ENCODE measurements around the gene STX16. TPM values are rescaled to one million over a fixed set of nuclear protein-coding genes. Genes with fewer than 3 reads are reported as not detected.

The STX16 gene
- total RNA-seq, 1 donor from 2014 or later = 78.8 TPM

GRCh38 chr20:58669287-58670006, 18.4 kb downstream of the STX16 start:
- Mint-ChIP-seq H3K4me1 (ENCODE audit: low read depth) (peaks cover 5% of the 10 kb centered on the region), H3K27ac (no peak overlapping the region), H3K9me3 (ENCODE audit: low read depth) (no peaks in the 10 kb centered on the region), H3K4me3 (ENCODE audit: low read depth) (no peak overlapping the region), H3K27me3 (no peaks in the 10 kb centered on the region), H3K36me3 (ENCODE audit: insufficient read depth) (peaks cover 10% of the 10 kb centered on the region)
- TF ChIP-seq, protein P1, sequence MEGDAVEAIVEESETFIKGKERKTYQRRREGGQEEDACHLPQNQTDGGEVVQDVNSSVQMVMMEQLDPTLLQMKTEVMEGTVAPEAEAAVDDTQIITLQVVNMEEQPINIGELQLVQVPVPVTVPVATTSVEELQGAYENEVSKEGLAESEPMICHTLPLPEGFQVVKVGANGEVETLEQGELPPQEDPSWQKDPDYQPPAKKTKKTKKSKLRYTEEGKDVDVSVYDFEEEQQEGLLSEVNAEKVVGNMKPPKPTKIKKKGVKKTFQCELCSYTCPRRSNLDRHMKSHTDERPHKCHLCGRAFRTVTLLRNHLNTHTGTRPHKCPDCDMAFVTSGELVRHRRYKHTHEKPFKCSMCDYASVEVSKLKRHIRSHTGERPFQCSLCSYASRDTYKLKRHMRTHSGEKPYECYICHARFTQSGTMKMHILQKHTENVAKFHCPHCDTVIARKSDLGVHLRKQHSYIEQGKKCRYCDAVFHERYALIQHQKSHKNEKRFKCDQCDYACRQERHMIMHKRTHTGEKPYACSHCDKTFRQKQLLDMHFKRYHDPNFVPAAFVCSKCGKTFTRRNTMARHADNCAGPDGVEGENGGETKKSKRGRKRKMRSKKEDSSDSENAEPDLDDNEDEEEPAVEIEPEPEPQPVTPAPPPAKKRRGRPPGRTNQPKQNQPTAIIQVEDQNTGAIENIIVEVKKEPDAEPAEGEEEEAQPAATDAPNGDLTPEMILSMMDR (IDR thresholded peaks at IDR 0.05; ENCODE audit: unreplicated experiment) = no peak
- no peak for DNase-seq (ENCODE audit: low spot score, unreplicated experiment)

GRCh38 chr20:58670102-58670501, 19.0 kb downstream of the STX16 start:
- Mint-ChIP-seq H3K9me3 (ENCODE audit: low read depth) (no peaks in the 10 kb centered on the region), H3K4me3 (ENCODE audit: low read depth) (no peak overlapping the region), H3K27me3 (no peaks in the 10 kb centered on the region), H3K4me1 (ENCODE audit: low read depth) (peaks cover 5% of the 10 kb centered on the region), H3K27ac (no peak overlapping the region), H3K36me3 (ENCODE audit: insufficient read depth) (peaks cover 12% of the 10 kb centered on the region)
- TF ChIP-seq, protein P1 (IDR thresholded peaks at IDR 0.05; ENCODE audit: unreplicated experiment) = no peak
- DNase-seq (ENCODE audit: low spot score, unreplicated experiment) = no peak

DNA sequence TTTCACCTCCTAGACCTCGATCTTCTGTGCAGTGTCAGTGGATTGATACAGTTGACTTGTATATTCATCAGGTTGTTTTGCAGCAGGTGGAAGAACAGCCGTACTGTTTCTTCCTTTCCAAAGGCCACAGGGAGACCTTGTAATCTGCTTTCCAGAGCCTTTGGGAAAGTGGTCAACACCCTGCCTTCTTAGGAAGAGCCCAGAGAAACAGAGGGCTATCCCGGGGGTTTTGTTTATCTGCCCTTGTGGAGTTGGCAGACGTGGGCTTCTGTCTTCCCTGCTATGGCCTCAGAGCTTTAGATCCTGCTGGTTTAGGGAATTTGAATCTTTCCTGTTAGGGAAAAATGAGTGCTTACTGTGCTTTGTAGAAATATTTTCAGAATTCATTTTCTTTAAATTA, 19.6 kb downstream of the STX16 start:
- no peak for DNase-seq (ENCODE audit: low spot score, unreplicated experiment)
- H3K9me3 Mint-ChIP-seq (ENCODE audit: low read depth) = no peaks in the 10 kb centered on the region
- no peak overlapping the region for H3K27ac Mint-ChIP-seq
- TF ChIP-seq, protein P1 (IDR thresholded peaks at IDR 0.05; ENCODE audit: unreplicated experiment) = no peak
- H3K4me3 Mint-ChIP-seq (ENCODE audit: low read depth) = no peak overlapping the region
- H3K4me1 Mint-ChIP-seq (ENCODE audit: low read depth) = peaks cover 5% of the 10 kb centered on the region
- peaks cover 16% of the 10 kb centered on the region for H3K36me3 Mint-ChIP-seq (ENCODE audit: insufficient read depth)
- no peaks in the 10 kb centered on the region for H3K27me3 Mint-ChIP-seq

DNA sequence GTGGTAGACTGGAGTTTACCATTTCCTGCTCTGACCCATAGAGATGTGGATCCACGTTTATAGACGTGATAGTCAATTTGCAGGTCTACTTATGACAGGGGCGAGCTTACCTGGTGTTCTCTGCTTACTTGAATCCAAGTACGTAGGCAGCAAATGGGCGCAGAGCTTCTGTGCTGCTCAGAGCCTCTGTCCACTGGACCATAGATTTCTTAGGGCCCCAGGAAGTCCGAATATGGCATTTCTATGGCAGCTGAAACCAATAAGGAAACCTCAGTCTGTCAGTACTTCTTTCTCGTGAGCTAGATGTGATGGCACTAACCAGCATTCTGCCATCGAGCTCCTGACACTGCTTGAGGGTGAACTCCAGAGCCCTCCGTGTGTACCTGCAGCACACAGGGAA, 22.0 kb downstream of the STX16 start:
- H3K27me3 Mint-ChIP-seq = no peaks in the 10 kb centered on the region
- H3K4me1 Mint-ChIP-seq (ENCODE audit: low read depth) = no peaks in the 10 kb centered on the region
- TF ChIP-seq, protein P1 (IDR thresholded peaks at IDR 0.05; ENCODE audit: unreplicated experiment) = no peak
- no peaks in the 10 kb centered on the region for H3K9me3 Mint-ChIP-seq (ENCODE audit: low read depth)
- H3K27ac Mint-ChIP-seq = no peak overlapping the region
- H3K4me3 Mint-ChIP-seq (ENCODE audit: low read depth) = no peak overlapping the region
- DNase-seq (ENCODE audit: low spot score, unreplicated experiment) = no peak
- H3K36me3 Mint-ChIP-seq (ENCODE audit: insufficient read depth) = peaks cover 20% of the 10 kb centered on the region

GRCh38 chr20:58675146-58675584, 24.1 kb downstream of the STX16 start:
- H3K4me3 Mint-ChIP-seq (ENCODE audit: low read depth) = no peak overlapping the region
- H3K27me3 Mint-ChIP-seq = no peaks in the 10 kb centered on the region
- H3K36me3 Mint-ChIP-seq (ENCODE audit: insufficient read depth) = peaks cover 21% of the 10 kb centered on the region
- DNase-seq (ENCODE audit: low spot score, unreplicated experiment) = no peak
- no peaks in the 10 kb centered on the region for H3K4me1 Mint-ChIP-seq (ENCODE audit: low read depth)
- H3K9me3 Mint-ChIP-seq (ENCODE audit: low read depth) = no peaks in the 10 kb centered on the region
- peak overlapping the region; percentile 76 for H3K27ac Mint-ChIP-seq
- TF ChIP-seq, protein P1 (IDR thresholded peaks at IDR 0.05; ENCODE audit: unreplicated experiment) = no peak
